GM21423 (cell line): ENCODE measurements around the gene DPF3.

Experiments used
- ATAC-seq: cut with Tn5 transposase; IDR thresholded peaks from one replicate; pipeline ENCODE4 v1.9.1; 2021; ENCODE audit warnings: mild to moderate bottlenecking, moderate library complexity; ENCODE audit not compliant: unreplicated experiment

DPF3 gene

GRCh38 chr14:72845196-72845595, 48.7 kb downstream of the DPF3 start:
- ATAC-seq: no peak

DNA sequence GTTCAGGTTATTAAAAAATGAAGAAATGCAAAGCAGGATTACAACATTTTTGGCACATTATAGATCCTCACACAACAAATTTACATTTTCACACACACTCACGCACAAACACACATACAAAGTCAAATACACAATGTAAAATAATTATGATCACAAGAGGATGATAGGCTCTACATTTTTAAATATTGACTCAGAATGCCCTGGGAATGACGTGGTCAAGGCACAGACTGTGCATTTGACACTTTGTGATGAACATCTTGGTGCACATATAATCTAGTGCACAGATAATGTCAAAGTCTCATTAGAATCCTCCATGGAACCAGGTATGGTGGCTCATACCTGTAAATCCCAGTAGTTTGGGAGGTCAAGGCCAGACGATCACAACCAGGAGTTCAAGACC, 49.4 kb downstream of the DPF3 start:
- no peak for ATAC-seq

DNA sequence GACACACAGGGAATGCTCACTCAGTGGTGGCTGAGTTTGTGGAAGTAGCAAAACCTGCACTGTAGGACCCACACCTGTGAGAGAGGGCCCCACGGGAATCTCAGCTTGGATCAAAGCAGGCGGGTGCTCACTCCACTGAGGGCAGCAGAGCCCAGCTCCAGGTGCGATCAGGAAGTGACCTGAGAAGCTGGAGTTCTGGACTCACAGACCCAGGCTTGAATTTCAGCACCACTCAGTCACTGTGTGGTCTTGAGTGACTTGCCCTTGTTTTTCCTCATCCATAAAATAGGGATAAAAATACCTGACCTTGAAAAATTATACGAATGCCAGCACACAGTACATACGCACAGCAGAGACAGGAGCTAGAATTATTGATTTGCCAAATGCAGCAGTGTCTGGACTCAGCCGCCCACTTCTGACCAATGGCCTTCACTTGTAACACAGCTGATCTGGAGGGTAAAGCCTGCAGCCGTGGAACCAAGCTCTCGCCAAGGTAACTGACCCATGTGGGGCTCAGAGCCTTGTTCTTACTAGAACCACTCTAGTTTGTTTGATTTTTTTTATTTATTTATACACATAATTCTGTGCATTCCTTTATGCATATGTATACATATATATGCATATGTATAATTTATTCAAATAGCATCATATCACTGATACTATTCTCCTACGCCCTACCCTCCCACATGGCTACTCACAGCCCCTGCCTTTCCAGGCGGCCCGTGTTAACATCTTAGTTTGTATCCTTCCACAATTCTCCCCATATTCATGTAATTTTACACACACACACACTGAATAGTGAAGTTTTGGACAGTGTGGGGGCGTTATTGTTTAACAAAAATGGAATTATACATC, 53.9 kb downstream of the DPF3 start:
- ATAC-seq: no peak

DNA sequence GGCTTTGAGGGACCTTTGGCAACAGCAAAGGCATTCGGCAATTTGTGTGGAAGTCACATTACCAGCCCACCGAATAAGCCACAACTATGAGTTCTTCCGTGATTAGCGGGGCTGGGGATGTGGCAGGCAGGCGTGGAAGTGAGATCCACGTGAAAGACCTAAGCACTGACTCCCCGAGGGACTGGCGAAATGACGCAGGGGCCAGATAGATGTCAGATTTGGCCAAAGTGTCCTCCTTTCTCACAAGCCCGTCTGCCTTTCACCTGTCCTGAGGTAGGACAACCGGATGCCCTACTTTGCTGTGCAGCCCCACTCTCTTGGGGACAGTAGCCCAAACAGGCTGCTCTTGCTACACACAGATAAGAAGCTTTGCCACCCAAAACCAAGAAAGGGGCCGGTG, 54.5 kb downstream of the DPF3 start:
- no peak for ATAC-seq

- ATAC-seq: no peak
Observed at GRCh38 chr14:72836085-72836484, 57.8 kb downstream of the DPF3 start.

DNA sequence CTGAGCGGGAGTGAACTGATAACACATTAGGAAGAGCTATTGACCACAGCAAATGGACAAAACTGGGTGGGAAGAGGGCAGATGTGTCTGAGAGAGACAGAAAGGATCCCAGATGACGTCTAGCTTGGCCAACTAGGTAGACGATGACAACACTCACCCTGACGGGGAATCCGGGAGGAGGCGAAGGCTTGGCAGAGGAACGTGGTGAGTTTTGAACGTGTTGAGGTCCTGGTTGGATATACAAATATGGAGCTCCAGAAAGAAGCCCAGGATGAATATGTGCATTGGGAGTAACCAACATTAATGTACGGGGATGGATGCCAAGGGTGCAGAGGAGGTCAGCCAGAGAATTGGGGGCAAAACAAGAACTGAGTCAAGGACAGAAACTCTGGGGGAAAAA, 60.7 kb downstream of the DPF3 start:
- no peak for ATAC-seq

DNA sequence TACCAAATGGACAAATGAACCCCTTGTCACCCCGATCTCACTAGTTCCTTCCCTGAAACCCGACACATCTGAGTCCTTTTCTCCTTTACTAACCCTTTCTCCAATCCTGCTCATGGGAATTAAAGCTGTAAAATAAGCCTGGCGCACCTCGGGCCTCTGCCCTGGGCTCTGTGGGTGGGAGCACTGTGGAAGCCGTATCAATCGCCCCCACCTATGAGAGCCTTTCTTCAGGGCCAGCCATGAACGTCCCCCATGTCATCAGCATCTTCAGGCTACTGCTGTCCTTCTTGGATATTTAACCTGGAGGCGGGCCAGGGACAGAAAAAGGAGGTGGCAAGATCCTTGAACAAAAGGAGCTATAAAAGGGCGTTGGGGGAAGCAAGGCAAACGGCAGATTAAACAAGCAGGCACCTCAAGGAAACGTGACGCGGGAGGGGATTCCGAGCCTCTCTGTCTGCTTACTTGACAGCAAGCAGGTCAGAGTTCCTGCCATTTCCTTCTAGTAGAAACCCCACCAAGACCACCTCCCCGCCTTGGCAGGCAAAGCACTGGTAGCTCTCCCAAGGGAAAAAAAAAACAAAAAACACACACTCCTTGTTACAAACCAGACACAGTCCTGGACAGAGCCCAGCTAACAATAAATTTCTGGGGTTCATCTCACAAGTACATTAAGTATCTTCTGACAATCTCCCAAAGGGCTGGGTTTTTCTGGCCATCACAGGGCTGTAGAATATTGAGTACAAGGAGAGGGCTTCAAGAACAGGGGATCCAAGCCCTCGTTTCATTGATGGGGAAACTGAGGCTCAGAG, 62.9 kb downstream of the DPF3 start:
- ATAC-seq: no peak

GRCh38 chr14:72830356-72830755, 63.5 kb downstream of the DPF3 start:
- no peak for ATAC-seq

DNA sequence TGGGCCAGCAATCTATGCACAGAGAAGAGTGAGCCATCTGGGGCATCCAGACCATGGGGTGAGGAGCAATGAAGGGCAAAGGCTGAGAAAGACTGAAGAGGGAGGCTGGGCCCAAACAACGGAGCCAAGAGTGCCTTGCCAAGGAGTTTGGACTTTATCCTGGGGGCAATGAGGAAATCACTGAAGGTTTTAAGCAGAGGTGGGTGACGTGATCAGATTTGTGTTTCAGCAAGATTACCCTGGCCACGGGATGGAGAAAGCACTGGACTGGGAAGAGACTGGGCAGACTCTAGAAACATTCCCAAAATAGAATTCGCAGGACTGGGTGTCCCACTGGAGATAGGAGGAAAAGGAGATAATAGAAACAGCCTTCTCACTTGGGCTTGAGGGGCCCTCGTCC, 65.3 kb downstream of the DPF3 start:
- ATAC-seq: no peak

DNA sequence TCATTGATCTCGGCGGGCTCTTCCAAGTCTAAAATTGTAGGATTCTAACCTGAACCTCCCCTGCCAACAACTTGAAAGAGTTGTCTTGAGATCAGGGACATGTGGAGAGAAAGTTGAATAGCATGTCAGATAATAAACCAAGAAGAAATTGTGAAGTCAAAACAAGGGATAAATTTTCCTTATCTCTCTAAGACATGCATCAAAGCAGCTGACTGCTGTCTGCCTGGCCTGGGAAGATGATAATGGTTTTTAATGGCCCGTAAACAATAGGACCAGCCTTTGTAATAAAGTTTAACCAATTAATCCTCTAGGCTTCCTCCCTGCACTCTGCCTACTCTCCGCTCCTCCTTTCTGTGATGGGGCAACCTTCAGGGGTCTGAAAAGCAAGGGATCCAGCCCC, 67.9 kb downstream of the DPF3 start:
- no peak for ATAC-seq

- no peak for ATAC-seq
Observed at GRCh38 chr14:72825486-72825885, 68.4 kb downstream of the DPF3 start.

DNA sequence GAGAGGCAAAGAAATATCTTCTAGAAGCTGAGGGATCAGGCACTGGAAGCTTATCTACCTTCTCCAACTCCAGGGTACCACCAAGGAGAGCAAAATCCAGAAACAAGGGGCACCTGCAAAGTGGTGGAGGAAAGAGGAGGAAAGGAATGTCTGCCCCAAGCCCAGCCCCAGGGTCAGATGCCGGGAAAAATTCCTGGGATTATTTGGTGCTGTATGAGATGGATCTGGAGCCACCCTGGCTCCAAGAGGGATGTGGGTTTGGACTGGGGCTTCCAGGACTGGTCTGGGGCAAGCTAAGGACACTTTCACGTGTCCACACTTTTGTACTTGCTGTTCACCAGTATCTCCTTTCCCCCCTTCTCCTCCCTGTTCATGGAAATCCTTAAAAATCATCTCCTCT, 69.8 kb downstream of the DPF3 start:
- no peak for ATAC-seq

DNA sequence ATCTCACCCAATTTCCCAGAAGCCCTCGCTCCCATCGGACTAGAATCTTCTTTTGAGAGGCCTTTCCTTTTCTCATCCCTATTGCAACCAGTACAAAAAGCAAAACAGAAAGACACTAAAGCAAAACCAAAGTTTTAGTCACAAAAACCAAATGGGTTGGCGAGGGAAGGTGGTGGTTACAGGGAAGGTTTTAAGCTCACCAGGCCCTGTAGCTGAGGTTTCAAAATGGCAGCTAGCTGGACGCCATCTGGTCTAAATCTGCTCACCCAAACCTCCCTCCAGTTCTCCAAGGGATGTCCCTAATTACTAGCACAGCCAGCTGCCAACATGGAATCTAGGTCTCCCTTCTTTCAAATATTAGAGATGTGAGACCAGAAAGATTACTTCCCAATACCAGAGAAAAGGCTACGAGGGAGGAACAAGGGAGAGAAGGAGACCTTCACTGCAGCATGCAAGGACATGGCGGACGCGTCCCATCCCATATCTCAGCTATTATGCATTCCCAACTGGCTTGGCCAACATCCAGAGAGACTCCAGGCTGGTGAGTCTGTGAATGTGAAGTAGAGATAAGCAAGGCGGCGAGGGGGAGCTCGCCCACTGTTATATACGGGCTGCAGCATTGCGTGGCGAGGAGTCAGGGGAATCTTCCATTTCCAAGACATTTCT, 70.8 kb downstream of the DPF3 start:
- no peak for ATAC-seq

DNA sequence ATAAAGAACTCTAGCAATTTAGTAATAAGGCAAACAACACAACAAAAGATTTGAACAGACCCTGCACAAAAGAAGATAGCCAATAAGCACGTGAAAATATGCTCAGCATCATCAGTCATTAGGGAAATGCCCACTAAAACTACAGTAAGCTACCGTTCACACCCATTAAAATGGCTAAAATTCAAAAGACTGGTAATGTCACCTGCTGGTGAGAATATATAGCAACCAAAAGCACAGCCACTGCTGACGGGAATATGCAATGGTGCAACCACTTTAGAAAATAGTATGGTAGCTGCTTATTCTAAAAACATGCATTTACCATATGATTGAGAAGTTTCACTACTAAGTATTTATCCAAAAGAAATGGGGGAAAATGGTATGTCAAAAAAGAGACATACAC, 74.9 kb downstream of the DPF3 start:
- no peak for ATAC-seq

DNA sequence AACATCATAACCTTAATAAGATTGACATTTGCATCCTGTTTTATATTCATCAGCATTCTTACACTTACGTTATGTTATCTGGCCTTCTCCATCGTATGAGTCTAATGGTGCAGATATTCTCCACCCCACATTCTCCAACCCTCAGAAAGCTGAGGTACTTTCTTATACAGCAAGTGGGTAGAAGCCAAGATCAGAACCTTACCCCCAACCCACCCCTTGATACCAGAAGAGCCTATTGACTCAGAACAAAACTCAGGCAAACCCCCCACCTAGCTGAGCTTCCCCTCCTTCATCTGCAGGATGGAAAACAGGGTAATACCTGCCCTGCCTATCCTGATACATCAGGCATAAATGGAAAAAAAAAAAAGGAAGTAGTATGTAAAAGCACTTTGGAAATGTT, 77.6 kb downstream of the DPF3 start:
- no peak for ATAC-seq

DNA sequence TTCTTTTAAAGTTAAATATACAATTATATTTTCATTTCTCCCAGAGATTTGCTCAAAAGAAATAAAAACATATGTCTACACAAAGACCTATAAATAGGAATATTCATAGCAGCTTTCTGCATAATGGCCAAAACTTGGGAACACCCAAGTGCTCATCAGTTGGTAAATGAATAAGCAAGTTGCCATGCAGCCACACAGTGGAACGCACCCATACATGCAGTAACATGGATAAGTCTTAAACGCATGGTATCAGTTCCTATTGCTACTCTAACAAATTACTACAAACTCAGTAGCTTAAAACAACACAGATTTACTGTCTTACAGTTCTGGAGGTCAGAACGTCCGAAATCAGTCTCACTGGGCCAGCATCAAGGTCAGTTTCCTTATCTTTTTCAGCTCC, 78.5 kb downstream of the DPF3 start:
- ATAC-seq: no peak

DNA sequence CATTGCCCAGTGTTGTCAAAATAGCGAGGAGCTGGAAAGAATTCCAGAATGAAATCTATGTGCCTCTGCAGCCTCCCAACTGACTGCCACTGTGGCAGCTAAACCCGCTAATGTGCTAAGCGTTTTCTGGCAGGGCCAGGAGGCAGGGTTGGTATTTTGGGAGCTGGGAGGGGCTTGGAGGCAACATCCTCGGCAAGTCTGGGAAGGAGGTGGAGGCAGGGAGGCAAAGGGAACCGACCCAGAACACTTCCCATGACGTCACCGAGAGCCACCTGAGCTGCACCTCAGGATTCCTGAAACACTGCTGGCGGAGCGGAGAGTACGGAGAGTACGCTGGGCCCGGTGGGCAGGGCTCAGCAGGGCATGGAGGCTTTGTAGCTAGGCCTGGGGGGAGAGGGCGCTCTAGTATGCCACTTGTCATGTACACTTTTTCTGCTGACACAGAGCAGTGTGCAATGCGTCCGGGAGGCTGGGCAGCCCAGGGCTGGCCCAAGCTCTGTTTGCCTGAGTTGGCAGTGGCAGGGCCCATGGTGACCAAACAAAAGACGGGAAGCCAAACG, 81.5 kb downstream of the DPF3 start:
- ATAC-seq: no peak

GRCh38 chr14:72810201-72810600, 83.7 kb downstream of the DPF3 start:
- ATAC-seq: no peak

DNA sequence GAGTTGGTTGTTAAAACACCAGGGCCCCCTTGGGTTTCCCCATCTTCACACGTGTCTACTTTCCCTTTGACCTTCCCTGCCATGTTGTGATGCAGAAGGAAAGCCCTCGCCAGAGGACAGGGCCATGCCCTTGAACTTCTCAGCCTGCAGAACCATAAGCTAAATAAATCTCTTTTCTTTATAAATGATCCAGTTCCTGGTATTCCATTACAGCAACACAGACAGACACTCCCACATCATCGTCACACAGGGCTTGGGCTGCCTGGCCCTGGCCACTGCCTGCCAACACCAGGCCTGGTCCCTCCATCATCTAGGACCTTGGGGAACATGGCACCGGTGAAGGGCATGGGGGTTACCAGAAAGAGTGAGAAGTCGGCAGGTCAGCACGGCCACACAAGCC, 84.8 kb downstream of the DPF3 start:
- ATAC-seq: no peak

- ATAC-seq: no peak
Observed at GRCh38 chr14:72808564-72808963, 85.3 kb downstream of the DPF3 start.

- no peak for ATAC-seq
Observed at GRCh38 chr14:72802588-72802946, 91.3 kb downstream of the DPF3 start.
